GM10248 (cell line): ENCODE data around the gene MTHFS.

Experiments used
- CTCF ChIA-PET: fragments of 300-600 bp; sonication (Branson Sonifier 250); formaldehyde crosslinking; extraction: SDS; loops from one replicate; lab custom pipeline; 2021; ENCODE audit warnings: antibody characterized with exemption; lab: Yijun Ruan, JAX
- POLR2A ChIA-PET: fragments of 350-650 bp; sonication (Branson Sonifier 250); formaldehyde crosslinking; extraction: SDS; loops from one replicate; lab custom pipeline; 2020; ENCODE audit warnings: antibody characterized with exemption; lab: Yijun Ruan, JAX
- DNase-seq: peaks from one replicate; pipeline ENCODE4 v3.0.0; 2012; ENCODE audit errors: extremely low spot score
- CTCF ChIP-seq: IDR thresholded peaks from 2 replicates; pipeline ENCODE4 v1.5.1; 2012; ENCODE audit warnings: mild to moderate bottlenecking, low read depth; ENCODE audit errors: extremely low read depth, missing control alignments, control extremely low read depth

MTHFS gene

GRCh38 chr15:79887054-79887930 lies 9.5 kb downstream of the MTHFS start:
- ChIA-PET POLR2A (interaction anchor here (1.6 kb wide), 1 partner anchor 36 kb away, joined by 3 read pairs; no protein-coding TSS in a partner anchor), CTCF (interaction anchor here (0.9 to 3.9 kb wide), 5 partner anchors 10 to 108 kb away, joined by 3 to 22 read pairs (median 4); partner anchors contain the start of gene MTHFS)
- DNase-seq: no peak
- no peak for TF ChIP-seq CTCF

GRCh38 chr15:79886124-79886523 lies 10.7 kb downstream of the MTHFS start:
- DNase-seq: no peak
- POLR2A ChIA-PET: interaction anchor here (1.6 kb wide), 1 partner anchor 37 kb away, joined by 3 read pairs; no protein-coding TSS in a partner anchor
- no peak for TF ChIP-seq CTCF
- CTCF ChIA-PET: interaction anchor here (0.8 to 3.9 kb wide), 3 partner anchors 11 to 109 kb away, joined by 3 to 22 read pairs (median 4); partner anchors contain the start of gene MTHFS

GRCh38 chr15:79884204-79884596 lies 12.6 kb downstream of the MTHFS start:
- no peak for DNase-seq
- ChIA-PET POLR2A (no interaction called here), CTCF (interaction anchor here (1.8 to 3.9 kb wide), 2 partner anchors 13 to 108 kb away, joined by 5 to 22 read pairs; partner anchors contain the start of gene MTHFS)
- TF ChIP-seq CTCF: no peak

GRCh38 chr15:79883579-79884203 lies 13.1 kb downstream of the MTHFS start:
- no peak for TF ChIP-seq CTCF
- ChIA-PET CTCF (interaction anchor here (1.8 to 2.8 kb wide), 2 partner anchors 11 to 109 kb away, joined by 5 to 13 read pairs; no protein-coding TSS in a partner anchor), POLR2A (no interaction called here)
- DNase-seq: no peak

- no peak for TF ChIP-seq CTCF
- ChIA-PET CTCF (interaction anchor here (0.9 to 2.8 kb wide), 3 partner anchors 9 to 28 kb away, joined by 3 to 13 read pairs (median 6); no protein-coding TSS in a partner anchor), POLR2A (no interaction called here)
- DNase-seq: no peak
These were observed 15.1 kb downstream of the MTHFS start for GRCh38 chr15:79881668-79882067.

GRCh38 chr15:79881254-79881653 lies 15.6 kb downstream of the MTHFS start:
- ChIA-PET CTCF (interaction anchor here (0.9 to 2.8 kb wide), 3 partner anchors 9 to 28 kb away, joined by 3 to 13 read pairs (median 6); no protein-coding TSS in a partner anchor), POLR2A (no interaction called here)
- TF ChIP-seq CTCF: no peak
- DNase-seq: no peak
